Raji (cell line): ENCODE data around the gene CNKSR2.

Experiments used
- POLR2A ChIP-seq: IDR thresholded peaks from 2 replicates; pipeline ENCODE4 v1.6.1; 2011; ENCODE audit warnings: low read depth, low read length, control low read depth; ENCODE audit not compliant: insufficient read depth

CNKSR2 gene

DNA sequence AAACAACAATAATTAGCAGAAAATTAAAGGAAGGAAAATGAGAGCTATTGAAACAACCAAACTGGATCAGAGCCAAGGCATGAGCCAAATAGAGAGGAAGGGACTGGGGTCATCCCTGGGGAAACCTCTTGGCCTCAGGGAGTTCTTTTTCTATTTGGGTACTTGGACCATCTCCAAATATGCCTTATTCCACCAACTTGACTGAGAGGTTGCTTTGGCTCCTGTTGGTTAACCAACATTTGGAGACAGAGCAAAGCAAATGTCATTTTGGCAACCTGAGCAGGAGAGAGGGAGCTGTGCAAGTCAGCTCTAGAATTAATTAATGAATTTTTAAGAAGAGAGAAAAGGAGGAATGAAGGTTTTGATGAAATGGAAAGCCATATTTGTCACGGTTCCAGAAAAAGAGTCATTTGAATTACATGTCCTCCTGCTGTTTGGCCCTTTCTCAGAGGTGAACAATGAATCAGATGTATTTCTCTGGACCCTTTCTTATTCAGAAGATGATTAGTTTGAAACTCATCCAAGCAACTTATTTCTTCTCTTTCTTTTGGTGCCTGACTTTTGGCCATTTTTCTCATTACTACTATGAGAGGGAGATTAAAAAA lies 119.1 kb downstream of the CNKSR2 start:
- no peak for TF ChIP-seq POLR2A

DNA sequence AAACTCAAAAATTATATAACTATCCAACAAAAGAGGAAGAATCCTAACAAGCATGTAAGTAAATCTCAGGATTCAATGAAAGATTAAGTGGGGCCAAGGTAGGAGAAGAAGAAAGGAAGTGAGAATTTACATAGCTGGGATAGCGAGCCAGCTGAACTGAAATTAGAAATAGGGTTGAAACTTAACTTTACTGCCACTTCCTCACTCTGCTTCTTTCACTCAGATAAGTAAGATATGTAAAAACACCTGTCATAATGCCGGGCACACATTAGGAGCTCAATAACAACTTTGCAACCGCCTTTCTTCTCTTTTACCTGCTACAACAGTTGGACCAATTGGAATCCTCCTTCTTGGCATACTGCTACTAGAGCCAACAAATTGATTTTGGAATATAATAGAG lies 129.4 kb downstream of the CNKSR2 start:
- no peak for TF ChIP-seq POLR2A

DNA sequence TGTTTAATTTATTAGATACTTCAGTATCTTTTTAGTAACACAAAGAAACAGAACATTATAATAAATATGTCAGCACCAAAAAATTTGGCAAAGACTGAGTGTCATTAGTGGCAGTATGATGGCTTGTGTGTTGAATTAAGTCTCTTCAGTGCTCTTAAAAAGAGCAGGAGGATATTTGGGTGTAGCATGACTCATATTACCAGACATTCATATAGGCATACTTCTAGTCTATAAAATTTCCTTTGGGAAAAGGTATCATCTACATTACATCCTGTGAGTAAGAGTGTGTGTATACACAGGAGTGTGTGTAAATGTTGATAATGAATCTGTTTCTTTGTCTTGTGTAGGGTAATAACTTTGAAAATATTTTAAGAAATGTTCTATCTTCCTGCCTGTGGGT lies 135.7 kb downstream of the CNKSR2 start:
- TF ChIP-seq POLR2A, result no peak

- TF ChIP-seq POLR2A, result no peak
Observed at GRCh38 chrX:21524008-21524407, 149.8 kb downstream of the CNKSR2 start.

- no peak for TF ChIP-seq POLR2A
Observed at GRCh38 chrX:21528076-21528475, 153.9 kb downstream of the CNKSR2 start.

- TF ChIP-seq POLR2A, result no peak
Observed at GRCh38 chrX:21529771-21530170, 155.6 kb downstream of the CNKSR2 start.

GRCh38 chrX:21559417-21559816 lies 185.2 kb downstream of the CNKSR2 start:
- no peak for TF ChIP-seq POLR2A

DNA sequence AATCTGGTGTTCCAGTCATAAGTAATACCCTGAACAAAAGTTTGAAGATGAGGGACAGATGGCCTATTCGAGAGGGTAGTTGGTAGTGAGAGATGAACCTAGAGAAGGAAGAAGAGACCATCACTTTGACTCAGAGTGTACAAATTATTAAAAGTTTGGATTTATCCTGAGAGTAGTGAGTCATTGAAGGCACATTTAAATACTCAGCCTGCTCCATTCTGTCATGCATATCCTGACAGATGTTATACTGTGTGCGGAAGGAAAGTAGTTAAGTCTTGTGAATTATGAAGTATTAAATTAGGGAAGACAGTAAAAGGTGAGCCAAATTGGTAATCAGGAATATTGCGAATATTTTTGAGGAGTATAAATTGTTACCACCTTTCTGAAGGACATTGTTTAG lies 190.8 kb downstream of the CNKSR2 start:
- no peak for TF ChIP-seq POLR2A

- no peak for TF ChIP-seq POLR2A
Observed at GRCh38 chrX:21574793-21575192, 200.6 kb downstream of the CNKSR2 start.

- no peak for TF ChIP-seq POLR2A
Observed at GRCh38 chrX:21581479-21581878, 207.3 kb downstream of the CNKSR2 start.

DNA sequence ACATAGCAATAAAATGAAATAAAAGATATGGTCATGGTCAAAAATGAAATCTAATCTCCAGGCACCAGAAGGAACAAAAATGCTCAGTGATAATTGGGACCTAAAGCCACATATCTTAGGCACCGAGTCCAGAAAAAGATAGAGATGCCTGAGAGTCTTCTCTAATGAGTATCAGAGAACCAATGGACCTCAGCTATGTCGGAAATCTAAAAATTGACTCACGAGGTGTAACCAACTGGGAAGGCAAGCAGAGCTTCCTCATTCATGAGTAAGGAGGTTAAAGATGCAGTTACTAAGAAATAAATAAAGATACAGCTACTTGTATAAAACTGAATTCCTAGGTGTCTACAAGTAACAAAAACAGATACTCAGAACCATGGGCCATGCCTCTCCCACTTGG lies 211.8 kb downstream of the CNKSR2 start:
- no peak for TF ChIP-seq POLR2A

- TF ChIP-seq POLR2A, result no peak
Observed at GRCh38 chrX:21590012-21590776, 216.0 kb downstream of the CNKSR2 start.

- TF ChIP-seq POLR2A, result no peak
Observed at GRCh38 chrX:21606002-21606401, 231.8 kb downstream of the CNKSR2 start.

- no peak for TF ChIP-seq POLR2A
Observed at GRCh38 chrX:21610168-21610567, 235.9 kb downstream of the CNKSR2 start.

GRCh38 chrX:21612154-21612553 lies 237.9 kb downstream of the CNKSR2 start:
- TF ChIP-seq POLR2A, result no peak

GRCh38 chrX:21616386-21616785 lies 242.2 kb downstream of the CNKSR2 start:
- TF ChIP-seq POLR2A, result no peak

DNA sequence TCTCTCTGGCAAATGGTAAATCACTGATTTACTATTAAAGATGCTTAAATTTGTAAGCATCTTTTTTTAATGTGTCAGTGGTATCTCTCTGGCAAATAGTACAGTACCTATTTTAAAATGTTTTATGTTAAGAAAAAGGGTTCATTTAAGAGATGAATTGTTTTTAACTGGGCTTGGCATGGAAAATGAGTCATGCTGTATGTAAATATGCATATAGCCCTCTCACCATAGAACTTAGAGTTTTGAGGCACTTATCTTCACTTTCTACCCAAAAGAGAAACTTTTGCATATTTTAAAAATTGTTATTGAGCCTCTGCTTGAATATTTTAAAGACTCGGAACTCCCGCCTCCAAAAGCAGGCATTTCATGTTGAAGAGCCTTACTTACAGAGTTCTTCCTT lies 246.0 kb downstream of the CNKSR2 start:
- TF ChIP-seq POLR2A, result no peak
